PC-9 (cell line): ENCODE measurements around the gene ISM1. TPM values are rescaled to one million over a fixed set of nuclear protein-coding genes. Genes with fewer than 3 reads are reported as not detected.

Source experiments
- BruUV-seq: library from RNA; stranded (reverse); fragments of 400-500 nt; replicated peaks from 2 replicates; lab custom pipeline; 2021; lab: Mats Ljungman, UMichigan
- CTCF ChIA-PET: fragments of 300-600 bp; sonication (Branson Sonifier 250); formaldehyde crosslinking; loops from one replicate; lab custom pipeline; 2022; ENCODE audit warnings: antibody characterized with exemption; lab: Charles Lee
- POLR2A ChIA-PET: fragments of 300-600 bp; sonication (Branson Sonifier 250); formaldehyde crosslinking; loops from one replicate; lab custom pipeline; 2022; ENCODE audit warnings: antibody characterized with exemption; ENCODE audit not compliant: unreplicated experiment; lab: Charles Lee
- DNase-seq, 2 experiments: peaks; one replicate each; pipeline versions ENCODE4 v3.0.0 to v3.0.0-alpha.2; 2015 to 2022; ENCODE audit warnings: mixed read lengths in 1 of 2
- H2AFZ ChIP-seq: fragments of 200-600 bp; sonication (generic); 2 replicates; pipeline ENCODE4 v1.8.1; 2017; ENCODE audit warnings: antibody characterized with exemption
- H3F3A ChIP-seq: fragments of 200-600 bp; sonication (generic); 2 replicates; pipeline ENCODE4 v1.8.1; 2017; ENCODE audit warnings: antibody characterized with exemption, mild to moderate bottlenecking, low read depth; ENCODE audit not compliant: insufficient read depth
- H3K27ac ChIP-seq: fragments of 200-600 bp; sonication (generic); 2 replicates; pipeline ENCODE4 v1.6.1; 2016; ENCODE audit warnings: mixed run types
- H3K27me3 ChIP-seq: fragments of 200-600 bp; sonication (generic); 2 replicates; pipeline ENCODE4 v1.6.1; 2016; ENCODE audit warnings: low read depth, mixed run types; ENCODE audit not compliant: insufficient read depth
- H3K36me3 ChIP-seq: fragments of 200-600 bp; sonication (generic); 2 replicates; pipeline ENCODE4 v1.6.1; 2016; ENCODE audit warnings: low read depth, mixed run types
- H3K4me1 ChIP-seq: fragments of 200-600 bp; sonication (generic); replicated peaks from 2 replicates; pipeline ENCODE4 v1.6.1; 2016; ENCODE audit warnings: mixed run types; ENCODE audit not compliant: insufficient read depth
- H3K4me2 ChIP-seq: fragments of 200-600 bp; sonication (generic); 2 replicates; pipeline ENCODE4 v1.6.1; 2017; ENCODE audit warnings: mixed run types
- H3K4me3 ChIP-seq: fragments of 200-600 bp; sonication (generic); 2 replicates; pipeline ENCODE4 v1.6.1; 2016; ENCODE audit warnings: mixed run types
- H3K79me2 ChIP-seq: fragments of 200-600 bp; sonication (generic); 2 replicates; pipeline ENCODE4 v1.6.1; 2017; ENCODE audit warnings: low read depth, mixed run types
- H3K9me2 ChIP-seq: fragments of 200-600 bp; sonication (generic); 2 replicates; pipeline ENCODE4 v1.8.1; 2017; ENCODE audit warnings: mild to moderate bottlenecking; ENCODE audit not compliant: insufficient read depth
- H3K9me3 ChIP-seq: fragments of 200-600 bp; sonication (generic); 2 replicates; pipeline ENCODE4 v1.8.1; 2016; ENCODE audit warnings: low read depth; ENCODE audit not compliant: insufficient read depth
- H4K20me1 ChIP-seq: fragments of 200-600 bp; sonication (generic); 2 replicates; pipeline ENCODE4 v1.8.1; 2017; ENCODE audit not compliant: insufficient read depth
- CTCF ChIP-seq: fragments of 200-600 bp; sonication (generic); conservative IDR thresholded peaks from 2 replicates; pipeline ENCODE4 v1.6.1; 2017; ENCODE audit warnings: mixed run types, antibody characterized with exemption, mild to moderate bottlenecking, moderate library complexity
- EZH2 ChIP-seq: fragments of 200-600 bp; sonication (generic); IDR thresholded peaks from 2 replicates; pipeline ENCODE4 v1.8.0; 2017; ENCODE audit warnings: antibody characterized with exemption, low read depth
- intact Hi-C: fragments of 100-400 bp; cut with micrococcal nuclease; formaldehyde crosslinking; loops from one replicate; pipeline ENCODE4 v1.10.0; 2022; ENCODE audit not compliant: unreplicated experiment
- total RNA-seq: library from RNA; stranded (reverse); gene quantifications from 2 replicates; pipeline ENCODE4 v1.2.3, GENCODE V29; 2021

The ISM1 gene
- total RNA-seq, 1 experiment from 2014 or later = not detected

- TF ChIP-seq EZH2 (no peak), CTCF (no peak)
- H3K27ac ChIP-seq = no peak overlapping the region
- H3K9me2 ChIP-seq = no peaks in the 10 kb centered on the region
- H3F3A ChIP-seq = no peaks in the 10 kb centered on the region
- H2AFZ ChIP-seq = no peak overlapping the region
- no TSS peak for BruUV-seq
- H3K4me1 ChIP-seq = 0 out of 2 replicates have a peak, but pooled peaks cover 5% of the 10 kb centered on the region
- H3K4me3 ChIP-seq = no peak overlapping the region
- intact Hi-C loops = no loop called here
- H3K79me2 ChIP-seq = no peaks in the 10 kb centered on the region
- no peaks in the 10 kb centered on the region for H4K20me1 ChIP-seq
- CTCF ChIA-PET = no interaction called here
- POLR2A ChIA-PET = no interaction called here
- H3K4me2 ChIP-seq = no peak overlapping the region
- no peaks in the 10 kb centered on the region for H3K9me3 ChIP-seq
- no peaks in the 10 kb centered on the region for H3K36me3 ChIP-seq
- no peak for DNase-seq
- H3K27me3 ChIP-seq = no peaks in the 10 kb centered on the region
Measured at GRCh38 chr20:13228771-13229170, 7.7 kb downstream of the ISM1 start.

DNA sequence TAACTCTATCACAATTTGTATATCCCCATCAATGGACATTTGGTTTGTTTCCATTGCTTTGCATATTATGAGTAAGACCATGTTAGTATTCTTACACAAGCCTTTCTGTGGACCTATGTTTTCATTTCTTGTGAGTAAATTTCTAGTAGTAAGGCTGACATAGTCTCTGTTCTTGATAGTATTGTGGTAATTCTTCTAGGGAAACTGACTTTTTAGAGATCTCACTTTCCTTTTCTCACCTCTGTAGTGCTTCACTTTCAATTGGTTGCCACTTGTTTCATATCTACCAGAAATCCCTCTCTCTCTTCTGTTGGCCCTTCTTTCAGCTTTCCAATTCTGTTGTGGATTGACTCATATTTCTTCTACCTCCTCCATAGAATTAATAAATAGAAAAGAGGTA is 8.5 kb downstream of the ISM1 start:
- no peak overlapping the region for H3K27ac ChIP-seq
- intact Hi-C loops = no loop called here
- H3K4me3 ChIP-seq = no peak overlapping the region
- H3F3A ChIP-seq = no peaks in the 10 kb centered on the region
- no peak for TF ChIP-seq CTCF
- no peak for TF ChIP-seq EZH2
- BruUV-seq = no TSS peak
- no peaks in the 10 kb centered on the region for H3K27me3 ChIP-seq
- no peaks in the 10 kb centered on the region for H3K36me3 ChIP-seq
- DNase-seq = no peak
- no peak overlapping the region for H2AFZ ChIP-seq
- H4K20me1 ChIP-seq = no peaks in the 10 kb centered on the region
- H3K4me1 ChIP-seq = 0 out of 2 replicates have a peak, but pooled peaks cover 5% of the 10 kb centered on the region
- ChIA-PET CTCF (no interaction called here), POLR2A (no interaction called here)
- H3K79me2 ChIP-seq = no peaks in the 10 kb centered on the region
- no peak overlapping the region for H3K4me2 ChIP-seq
- H3K9me2 ChIP-seq = no peaks in the 10 kb centered on the region
- H3K9me3 ChIP-seq = no peaks in the 10 kb centered on the region

GRCh38 chr20:13231031-13231752 is 10.1 kb downstream of the ISM1 start:
- CTCF ChIA-PET = no interaction called here
- H3K9me2 ChIP-seq = no peaks in the 10 kb centered on the region
- BruUV-seq = no TSS peak

More at GRCh38 chr20:13231031-13231752, 10.1 kb downstream of the ISM1 start:
- Histone ChIP-seq H3K27me3 (no peaks in the 10 kb centered on the region), H3K9me3 (no peaks in the 10 kb centered on the region), H3K36me3 (no peaks in the 10 kb centered on the region), H3F3A (no peaks in the 10 kb centered on the region), H3K27ac (no peak overlapping the region), H3K79me2 (no peaks in the 10 kb centered on the region), H4K20me1 (no peaks in the 10 kb centered on the region), H3K4me3 (no peak overlapping the region), H3K4me1 (0 out of 2 replicates have a peak, but pooled peaks cover 5% of the 10 kb centered on the region), H2AFZ (no peak overlapping the region), H3K4me2 (no peak overlapping the region)
- no peak for TF ChIP-seq CTCF
- TF ChIP-seq EZH2 = no peak
- POLR2A ChIA-PET = no interaction called here
- no peak for DNase-seq
- intact Hi-C loops = no loop called here
